ENCODE data around the gene IMMP2L.
"Not testable (repeated sequence)": the region's sequence is repeated elsewhere in the genome, so short reads cannot be mapped to it uniquely, and the experiment has no call there.

Gene IMMP2L

DNA sequence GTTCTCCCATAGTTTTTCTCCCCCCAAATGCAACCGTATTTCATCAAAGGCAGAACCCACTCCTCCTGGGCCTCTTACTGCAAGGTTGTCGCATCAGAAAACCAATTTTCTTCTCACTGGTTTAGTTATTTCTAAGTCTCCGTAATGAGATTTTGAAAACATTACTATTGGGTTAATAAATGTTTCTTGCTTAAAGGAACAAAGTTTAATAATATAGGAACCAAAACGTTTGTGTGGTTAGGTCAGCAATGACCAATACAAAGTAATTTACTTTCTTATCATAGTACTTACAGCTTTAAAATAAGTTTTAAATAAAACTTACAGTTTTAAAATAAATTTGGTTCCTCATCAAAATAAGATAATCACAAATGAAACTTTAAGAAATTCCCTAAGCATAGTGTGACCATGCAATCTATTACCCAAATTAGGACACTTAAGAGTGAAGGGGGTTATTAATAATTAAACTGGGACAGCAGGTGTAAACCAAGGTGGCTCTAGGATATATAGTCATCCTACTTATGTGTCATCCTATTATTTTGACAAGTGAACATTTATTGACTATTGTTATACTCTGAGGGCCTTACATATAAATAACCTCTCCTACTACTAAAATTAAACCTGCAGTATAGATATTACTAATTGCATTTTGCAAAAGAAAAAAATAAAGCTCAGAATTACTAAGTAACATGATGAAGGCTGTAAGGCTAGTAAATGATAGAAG lies 886.7 kb downstream of the IMMP2L start:
- DNase-seq, result no peak

DNA sequence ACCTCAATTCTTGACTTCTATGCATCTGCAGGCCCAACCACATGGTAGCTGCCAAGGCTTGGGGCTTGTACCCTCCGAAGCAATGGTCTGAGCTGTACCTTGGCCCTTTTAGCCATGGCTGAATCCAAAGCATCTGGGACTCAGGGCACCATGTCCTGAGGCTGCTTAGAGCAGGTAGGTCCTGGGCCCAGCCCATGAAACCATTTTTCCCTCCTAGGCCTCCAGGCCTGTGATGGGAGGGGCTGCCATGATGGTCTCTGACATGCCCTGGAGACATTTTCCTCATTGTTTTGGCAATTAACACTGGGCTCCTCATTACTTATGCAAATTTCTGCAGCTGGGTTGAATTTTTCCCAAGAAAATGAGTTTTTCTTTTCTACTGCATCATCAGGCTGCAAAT lies 889.1 kb downstream of the IMMP2L start:
- DNase-seq, result no peak

DNA sequence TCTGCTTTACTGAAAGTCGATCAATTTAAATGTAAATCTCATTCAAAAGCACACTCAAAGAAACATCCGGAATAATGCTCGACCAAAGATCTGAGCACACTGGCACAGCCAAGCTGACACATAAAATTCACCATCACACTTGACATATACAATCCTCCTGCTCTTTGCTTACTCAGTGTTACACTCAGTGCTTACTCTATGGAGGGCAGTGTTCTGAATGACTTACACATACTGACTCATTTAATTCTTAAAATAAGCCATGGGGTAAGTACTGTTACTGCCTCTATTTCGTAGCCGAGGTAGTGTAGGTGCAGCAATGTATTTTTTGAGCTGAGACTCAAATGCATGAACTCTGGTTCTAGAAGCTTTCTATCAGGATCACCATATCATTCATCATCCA lies 892.9 kb downstream of the IMMP2L start:
- no peak for DNase-seq

DNA sequence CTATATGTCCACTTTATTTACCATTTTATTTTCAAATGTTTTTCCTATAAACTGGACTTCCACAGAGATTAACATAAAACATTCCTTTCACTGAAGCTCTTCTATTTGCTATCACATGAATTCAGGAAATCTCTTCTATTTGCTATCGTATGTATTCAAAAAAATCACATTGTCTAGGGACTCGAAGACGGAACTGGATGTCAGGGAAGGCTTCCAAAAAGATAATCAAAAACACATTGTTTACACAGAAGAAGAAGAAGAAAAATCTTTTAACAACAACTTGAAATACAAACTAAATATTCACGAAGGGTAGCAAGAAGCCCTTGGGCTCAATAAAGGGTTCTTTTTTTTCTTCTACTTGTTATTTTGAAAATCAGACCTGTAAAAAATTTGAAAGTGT lies 897.5 kb downstream of the IMMP2L start:
- DNase-seq, result no peak

DNA sequence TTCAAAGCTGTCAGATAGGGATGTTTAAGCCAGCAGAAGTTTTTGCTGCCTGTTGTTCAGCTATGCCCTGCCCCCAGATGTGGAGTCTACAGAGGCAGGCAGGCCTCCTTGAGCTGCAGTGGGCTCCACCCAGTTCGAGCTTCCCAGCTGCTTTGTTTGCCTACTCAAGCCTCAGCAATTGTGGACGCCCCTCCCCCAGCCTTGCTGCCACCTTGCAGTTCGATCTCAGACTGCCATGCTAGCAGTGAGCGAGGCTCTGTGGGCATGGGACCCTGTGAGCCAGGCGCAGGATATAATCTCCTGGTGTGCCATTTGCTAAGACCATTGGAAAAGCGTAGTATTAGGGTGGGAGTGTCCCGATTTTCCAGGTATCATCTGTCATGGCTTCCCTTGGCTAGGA lies 901.7 kb downstream of the IMMP2L start:
- not testable (repeated sequence) for DNase-seq

DNA sequence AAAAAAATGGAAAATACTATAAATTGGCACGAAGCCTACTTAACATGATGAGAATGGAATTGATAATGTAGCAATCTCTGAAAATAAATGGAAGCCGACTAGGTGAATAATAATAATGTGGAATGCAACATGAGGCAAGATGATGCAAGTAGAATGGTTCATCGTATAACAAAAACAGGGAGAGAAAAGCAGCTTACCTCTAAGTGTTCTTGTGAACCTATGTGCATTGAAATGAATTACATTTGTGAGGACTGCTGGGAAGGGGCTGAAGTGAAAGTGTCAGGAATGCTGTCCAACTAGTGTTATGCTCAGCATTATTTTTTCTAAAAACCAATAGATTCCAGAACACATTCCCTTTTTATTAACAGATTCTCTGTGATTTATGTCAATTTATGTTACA lies 912.0 kb downstream of the IMMP2L start:
- DNase-seq, result no peak

DNA sequence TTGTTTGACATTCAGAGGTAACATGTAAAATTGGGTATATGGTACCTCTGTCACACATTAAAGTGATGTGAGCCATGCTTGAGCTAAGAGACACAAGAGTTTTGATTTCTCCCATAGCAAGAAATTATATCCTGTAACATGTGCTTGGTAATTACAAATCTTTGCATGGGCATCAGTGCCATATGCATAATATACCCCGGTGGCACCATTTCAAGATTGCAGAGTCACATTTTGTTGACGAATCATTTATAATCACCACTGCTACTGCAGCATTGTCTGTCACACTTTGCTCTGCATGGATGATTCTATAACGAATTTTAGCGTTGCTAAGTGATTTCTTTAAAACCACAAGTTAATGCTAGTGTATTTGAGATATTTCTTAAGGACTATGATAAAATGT lies 915.0 kb downstream of the IMMP2L start:
- DNase-seq, result no peak

DNA sequence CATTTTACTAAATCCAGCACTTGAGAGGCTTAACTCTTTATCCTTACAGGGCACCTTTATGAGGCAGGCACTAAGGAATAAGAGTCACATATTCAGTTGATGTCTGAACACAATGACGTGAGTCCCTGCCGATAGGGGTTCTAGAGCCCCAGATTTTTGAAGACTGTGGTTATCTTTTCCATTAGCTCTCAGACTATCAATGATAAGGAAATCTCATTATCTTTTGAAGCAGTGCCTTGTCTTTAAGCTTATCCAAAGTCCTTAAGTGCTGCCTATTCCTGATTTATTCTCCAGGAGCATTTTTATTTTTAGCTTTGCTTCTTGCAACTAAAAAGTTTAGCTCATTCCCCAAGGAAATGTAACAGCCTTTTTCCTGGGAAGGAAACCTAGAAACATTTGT lies 915.5 kb downstream of the IMMP2L start:
- no peak for DNase-seq

DNA sequence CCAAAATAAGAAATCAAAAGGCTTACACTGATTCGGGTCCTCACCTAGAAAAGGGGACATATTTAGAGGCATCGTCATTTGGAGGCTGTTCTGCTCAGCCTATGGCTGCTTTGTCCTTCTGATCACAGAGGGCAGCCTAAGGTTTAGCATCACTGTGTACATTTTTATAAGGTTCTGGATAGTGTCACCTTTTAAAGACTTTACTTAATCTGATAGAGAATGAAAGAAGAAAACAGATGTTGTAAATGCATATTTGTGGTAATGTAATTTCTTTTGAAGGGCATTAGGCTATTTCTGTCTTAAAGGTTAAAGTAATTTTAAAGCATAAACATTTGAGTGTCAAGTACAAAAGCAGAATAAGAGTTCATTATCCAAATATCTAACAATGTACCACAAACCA lies 916.7 kb downstream of the IMMP2L start:
- DNase-seq, result no peak

DNA sequence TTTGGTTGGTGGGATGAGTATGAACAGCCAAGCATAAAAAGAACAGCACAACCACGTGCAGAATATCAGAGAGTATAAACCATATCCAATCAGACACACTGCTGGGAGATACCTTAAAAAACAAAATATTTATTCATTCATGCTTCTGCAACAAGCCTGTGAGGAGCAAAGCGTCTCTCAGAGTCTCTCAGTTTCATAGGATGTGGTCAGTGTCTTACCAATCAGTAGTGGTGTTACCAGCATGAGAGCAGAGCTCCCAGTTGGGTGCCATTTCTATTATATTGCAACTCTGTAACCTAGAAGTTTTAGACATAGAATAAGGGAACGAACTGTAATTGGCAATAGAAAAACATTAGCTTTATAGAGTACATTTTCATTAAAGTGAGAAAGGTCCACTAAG lies 917.2 kb downstream of the IMMP2L start:
- no peak for DNase-seq

DNA sequence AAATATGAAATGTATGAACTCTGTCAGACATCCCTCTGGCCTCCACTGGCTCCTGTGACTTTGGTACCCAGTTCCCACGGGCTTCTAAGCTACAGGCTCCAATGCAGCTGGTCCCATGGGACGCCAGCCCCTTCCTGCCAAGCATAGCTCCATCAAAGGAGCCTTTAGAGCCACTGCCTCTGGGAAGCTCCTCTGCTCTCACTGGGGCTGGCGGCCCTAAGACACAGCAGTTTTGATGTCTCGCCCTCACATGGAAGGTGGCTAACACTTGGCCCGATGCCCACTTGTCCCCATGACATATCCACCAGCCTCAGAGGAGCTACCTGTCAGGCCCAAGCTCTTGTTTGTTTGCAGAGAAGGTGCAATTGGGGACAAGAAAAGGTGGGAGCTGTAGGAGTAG lies 925.0 kb downstream of the IMMP2L start:
- DNase-seq, result no peak

DNA sequence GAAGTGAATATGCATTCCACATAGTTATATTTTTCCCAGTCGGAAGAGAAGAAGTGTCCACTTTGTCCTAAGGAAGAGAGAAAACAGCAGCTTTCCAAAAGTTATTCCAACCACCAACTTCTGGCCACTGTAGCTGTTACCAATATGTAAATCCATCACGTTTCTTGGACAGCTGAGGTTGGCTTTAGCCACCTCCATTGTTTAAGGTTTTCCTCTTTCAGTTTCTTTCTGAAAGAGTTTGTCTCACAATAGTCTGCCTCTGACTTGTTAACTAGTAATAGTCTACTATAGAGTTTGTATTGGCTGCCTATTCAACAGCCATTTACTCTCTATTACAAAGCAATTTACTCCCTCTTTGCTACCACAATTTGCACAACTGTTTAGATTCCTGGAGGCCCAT lies 929.0 kb downstream of the IMMP2L start:
- no peak for DNase-seq

DNA sequence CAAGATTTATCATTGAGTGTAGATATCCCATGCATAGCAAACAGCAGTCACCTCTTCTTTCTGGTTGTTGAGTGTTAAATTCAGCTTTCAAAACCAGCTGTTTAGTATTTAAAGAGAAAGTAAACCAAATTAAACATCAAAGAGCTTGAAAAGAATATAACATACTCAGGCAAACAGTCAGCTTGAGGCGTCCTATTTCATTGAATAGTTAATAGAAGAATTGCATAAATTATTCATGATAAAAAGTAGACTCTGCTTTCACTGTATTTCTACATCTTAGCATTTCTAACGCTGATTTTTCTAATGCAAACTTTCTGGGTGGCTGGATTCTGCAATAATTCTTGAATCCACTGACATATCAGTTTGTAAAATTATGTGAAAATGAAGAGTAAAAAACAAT lies 935.9 kb downstream of the IMMP2L start:
- DNase-seq, result no peak

DNA sequence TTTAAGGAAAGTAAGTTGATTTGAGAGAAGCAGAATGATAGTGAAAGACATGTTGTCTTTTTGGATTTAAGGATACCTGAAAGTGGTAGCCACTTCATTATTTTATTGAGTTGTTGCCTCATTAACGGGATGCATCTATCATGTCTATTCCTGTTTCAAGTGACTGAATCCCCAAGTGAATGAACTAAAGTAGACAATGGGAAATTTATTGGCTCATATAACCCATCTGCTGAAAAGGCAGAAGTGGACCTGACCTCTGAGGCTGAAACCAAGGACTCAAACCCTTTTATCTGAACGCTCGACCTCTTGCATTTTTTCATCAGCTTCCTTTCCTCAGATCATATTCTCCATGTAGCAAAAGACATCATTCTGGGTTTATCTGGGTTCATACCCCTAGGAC lies 937.0 kb downstream of the IMMP2L start:
- DNase-seq, result no peak

DNA sequence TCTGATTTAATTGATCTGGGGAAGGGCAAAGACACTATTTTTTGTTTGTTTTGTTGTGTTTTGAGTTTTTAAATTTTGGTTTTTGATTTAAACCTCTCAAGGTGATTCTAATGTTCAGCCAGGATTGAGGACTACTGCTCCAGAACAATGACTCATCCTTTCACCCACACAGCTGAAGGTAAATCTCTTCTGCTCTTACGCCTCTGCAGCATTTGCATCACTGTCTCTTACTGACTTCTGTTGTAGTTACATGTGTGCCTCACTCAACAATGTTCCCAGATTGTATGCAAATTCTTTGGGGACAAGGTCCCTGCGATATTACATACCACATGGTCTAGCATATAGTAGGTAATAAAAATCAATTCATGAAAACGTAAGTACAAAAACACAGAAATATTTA lies 938.9 kb downstream of the IMMP2L start:
- DNase-seq, result no peak

DNA sequence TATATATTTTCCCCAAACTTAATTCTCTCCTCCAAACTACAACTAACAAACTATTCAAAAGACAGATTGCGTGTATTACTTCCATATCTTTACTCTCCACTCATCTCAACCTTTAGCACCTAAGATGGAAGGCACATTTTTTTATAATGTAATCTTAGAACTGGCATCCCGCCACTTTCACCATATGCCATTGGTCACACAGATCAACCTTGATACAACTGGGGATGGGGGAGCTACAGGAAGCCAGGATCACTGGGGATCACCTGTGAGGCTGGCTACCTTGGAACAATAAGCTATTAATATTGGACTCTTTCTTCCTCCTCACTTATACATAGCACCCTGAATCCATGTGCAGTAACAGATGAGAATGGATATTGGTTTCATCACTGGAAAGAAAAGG lies 941.0 kb downstream of the IMMP2L start:
- DNase-seq, result no peak

DNA sequence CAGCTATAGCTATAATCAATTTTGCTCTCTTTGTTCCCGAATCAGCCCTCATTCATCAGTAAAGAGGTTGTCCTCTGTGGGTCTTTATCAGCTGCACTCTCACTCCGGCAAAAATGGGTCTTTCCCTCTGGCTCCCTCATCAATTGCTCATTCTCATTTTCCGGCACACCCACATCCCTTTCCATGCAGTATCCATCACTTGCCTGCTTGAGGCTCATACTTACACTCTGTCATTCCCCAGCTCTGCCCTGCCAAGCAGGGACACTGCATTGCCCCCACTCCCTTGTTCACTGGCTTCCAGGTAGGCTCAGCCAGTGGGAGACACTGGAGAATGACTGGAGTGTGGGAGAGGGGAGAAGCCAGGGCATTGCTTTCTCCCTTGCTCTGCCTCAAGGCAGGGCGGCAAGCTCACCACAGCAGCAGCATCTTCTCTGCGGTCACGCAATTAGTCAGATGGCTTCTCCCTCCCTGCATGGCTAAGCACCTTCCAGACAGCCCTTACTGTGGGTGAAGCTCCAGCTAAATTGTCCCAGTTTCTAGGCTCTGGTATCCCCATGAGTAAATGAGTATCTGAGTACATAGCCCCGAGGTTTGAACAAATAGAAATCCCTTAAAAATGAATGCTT lies 942.1 kb downstream of the IMMP2L start:
- no peak for DNase-seq

Measured in stimulated activated CD4-positive, alpha-beta T cell treated with anti-CD3 and anti-CD28 coated beads, Interleukin-4, amount 100 ng/mL, for 4 hours (primary cell).